Lower leg skin (tissue), 3 donors: ENCODE data around the gene MARVELD3.
"Not testable (repeated sequence)": the region's sequence is repeated elsewhere in the genome, so short reads cannot be mapped to it uniquely, and the experiment has no call there.

Experiments used
- POLR2A ChIP-seq, 2 donors: fragments of 450-650 bp; IDR thresholded peaks; one replicate each; pipeline ENCODE4 v1.6.1; 2016 to 2017; ENCODE audit warnings: antibody characterized with exemption in 2 of 2, mild to moderate bottlenecking in 1 of 2, moderate library complexity in 1 of 2
- TF ChIP-seq, protein P1 (sequence below), 3 donors: fragments of 450-650 bp; IDR thresholded peaks; one replicate each; pipeline ENCODE4 v1.5.1; 2016; ENCODE audit warnings: antibody characterized with exemption in 3 of 3, mild to moderate bottlenecking in 3 of 3, moderate library complexity in 2 of 3

DNA sequence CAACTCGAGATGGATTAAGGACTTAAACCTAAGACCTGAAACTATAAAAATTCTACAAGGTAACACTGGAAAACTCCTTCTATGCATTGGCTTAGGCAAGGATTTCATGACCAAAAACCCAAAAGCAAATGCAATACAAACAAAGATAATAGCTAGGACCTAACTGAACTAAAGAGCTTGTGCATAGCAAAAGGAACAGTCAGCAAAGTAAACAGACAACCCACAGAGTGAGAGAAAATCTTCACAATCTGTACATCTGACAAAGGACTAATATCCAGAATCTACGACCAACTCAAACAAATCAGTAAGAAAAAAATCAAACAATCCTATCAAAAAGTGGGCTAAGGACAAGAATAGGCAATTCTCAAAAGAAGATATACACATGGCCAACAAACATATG lies 27.6 kb upstream of the MARVELD3 start:
- TF ChIP-seq, protein P1, sequence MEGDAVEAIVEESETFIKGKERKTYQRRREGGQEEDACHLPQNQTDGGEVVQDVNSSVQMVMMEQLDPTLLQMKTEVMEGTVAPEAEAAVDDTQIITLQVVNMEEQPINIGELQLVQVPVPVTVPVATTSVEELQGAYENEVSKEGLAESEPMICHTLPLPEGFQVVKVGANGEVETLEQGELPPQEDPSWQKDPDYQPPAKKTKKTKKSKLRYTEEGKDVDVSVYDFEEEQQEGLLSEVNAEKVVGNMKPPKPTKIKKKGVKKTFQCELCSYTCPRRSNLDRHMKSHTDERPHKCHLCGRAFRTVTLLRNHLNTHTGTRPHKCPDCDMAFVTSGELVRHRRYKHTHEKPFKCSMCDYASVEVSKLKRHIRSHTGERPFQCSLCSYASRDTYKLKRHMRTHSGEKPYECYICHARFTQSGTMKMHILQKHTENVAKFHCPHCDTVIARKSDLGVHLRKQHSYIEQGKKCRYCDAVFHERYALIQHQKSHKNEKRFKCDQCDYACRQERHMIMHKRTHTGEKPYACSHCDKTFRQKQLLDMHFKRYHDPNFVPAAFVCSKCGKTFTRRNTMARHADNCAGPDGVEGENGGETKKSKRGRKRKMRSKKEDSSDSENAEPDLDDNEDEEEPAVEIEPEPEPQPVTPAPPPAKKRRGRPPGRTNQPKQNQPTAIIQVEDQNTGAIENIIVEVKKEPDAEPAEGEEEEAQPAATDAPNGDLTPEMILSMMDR (IDR thresholded peaks at IDR 0.05): not testable (repeated sequence)
- TF ChIP-seq POLR2A (IDR thresholded peaks at IDR 0.05): not testable (repeated sequence)
